Neuronal stem cell (in vitro differentiated cells): ENCODE data around the gene GPR26.

Experiments used
- DNase-seq: peaks from one replicate; pipeline ENCODE4 v3.0.0-alpha.2; 2013; ENCODE audit warnings: low spot score
- H2AFZ ChIP-seq: one replicate; pipeline ENCODE4 v1.6.1; 2013; ENCODE audit warnings: mild to moderate bottlenecking, low read length, inconsistent platforms
- H2AK5ac ChIP-seq: 2 replicates; pipeline ENCODE4 v1.6.1; 2013; ENCODE audit warnings: low read depth, mild to moderate bottlenecking, inconsistent platforms, low read length, moderate library complexity, mixed read lengths
- H2BK120ac ChIP-seq: 2 replicates; pipeline ENCODE4 v1.6.1; 2013; ENCODE audit warnings: low read depth, mild to moderate bottlenecking, inconsistent platforms, low read length, moderate library complexity, mixed read lengths
- H2BK12ac ChIP-seq: one replicate; pipeline ENCODE4 v1.6.1; 2013; ENCODE audit warnings: low read length, inconsistent platforms
- H2BK15ac ChIP-seq: 2 replicates; pipeline ENCODE4 v1.6.1; 2013; ENCODE audit warnings: mild to moderate bottlenecking, low read length, inconsistent platforms, mixed read lengths
- H2BK5ac ChIP-seq: one replicate; pipeline ENCODE4 v1.6.1; 2013; ENCODE audit warnings: inconsistent platforms, mild to moderate bottlenecking, low read length, moderate library complexity
- H3K14ac ChIP-seq: one replicate; pipeline ENCODE4 v1.6.1; 2013; ENCODE audit warnings: low read length, inconsistent platforms
- H3K18ac ChIP-seq: 2 replicates; pipeline ENCODE4 v1.6.1; 2013; ENCODE audit warnings: low read length, inconsistent platforms
- H3K23ac ChIP-seq: 2 replicates; pipeline ENCODE4 v1.6.1; 2013; ENCODE audit warnings: low read depth, mild to moderate bottlenecking, mixed read lengths, low read length, inconsistent platforms; ENCODE audit not compliant: poor library complexity
- H3K27ac ChIP-seq: replicated peaks from 3 replicates; pipeline ENCODE4 v1.5.1; 2013; ENCODE audit warnings: low read length, inconsistent platforms
- H3K27me3 ChIP-seq, 3 experiments: 2 replicates each; pipeline ENCODE4 v1.6.1; 2013; ENCODE audit warnings: low read length in 3 of 3, mild to moderate bottlenecking in 2 of 3, inconsistent platforms in 1 of 3, low read depth in 1 of 3, mixed read lengths in 1 of 3, moderate library complexity in 1 of 3; ENCODE audit not compliant: control insufficient read depth in 3 of 3, insufficient read depth in 3 of 3
- H3K36me3 ChIP-seq, 2 donors: replicated peaks in 1 of 2; 2 replicates each; pipeline ENCODE4 v1.6.1; 2013; ENCODE audit warnings: low read length in 2 of 2; ENCODE audit not compliant: control insufficient read depth in 2 of 2, insufficient read depth in 2 of 2
- H3K4ac ChIP-seq: 2 replicates; pipeline ENCODE4 v1.6.1; 2013; ENCODE audit warnings: inconsistent platforms, mild to moderate bottlenecking, low read length, moderate library complexity
- H3K4me1 ChIP-seq, 2 donors: 1 replicate in 1 of 2; 2 replicates in 1 of 2; pipeline ENCODE4 v1.6.1; 2013; ENCODE audit warnings: low read length in 2 of 2, low read depth in 1 of 2; ENCODE audit not compliant: control insufficient read depth in 2 of 2, insufficient read depth in 1 of 2
- H3K4me2 ChIP-seq: one replicate; pipeline ENCODE4 v1.6.1; 2013; ENCODE audit warnings: mild to moderate bottlenecking, low read length, inconsistent platforms; ENCODE audit not compliant: insufficient read depth, poor library complexity, severe bottlenecking
- H3K4me3 ChIP-seq, 2 donors: 2 replicates each; pipeline ENCODE4 v1.5.1; 2013; ENCODE audit warnings: low read length in 2 of 2, mild to moderate bottlenecking in 2 of 2, inconsistent platforms in 1 of 2, moderate library complexity in 1 of 2
- H3K79me1 ChIP-seq: one replicate; pipeline ENCODE4 v1.6.1; 2013; ENCODE audit warnings: low read depth, mild to moderate bottlenecking, inconsistent platforms, low read length, moderate library complexity
- H3K9ac ChIP-seq: one replicate; pipeline ENCODE4 v1.6.1; 2013; ENCODE audit warnings: mild to moderate bottlenecking, low read depth, low read length, inconsistent platforms; ENCODE audit not compliant: poor library complexity
- H3K9me3 ChIP-seq, 2 donors: replicated peaks in 1 of 2; 2 replicates each; pipeline versions ENCODE3 to v1.6.1; 2013; ENCODE audit warnings: low read length in 2 of 2, mild to moderate bottlenecking in 2 of 2, inconsistent platforms in 1 of 2, low read depth in 1 of 2, mixed read lengths in 1 of 2, moderate library complexity in 1 of 2; ENCODE audit not compliant: control insufficient read depth in 2 of 2, insufficient read depth in 1 of 2
- H4K8ac ChIP-seq: one replicate; pipeline ENCODE4 v1.6.1; 2013; ENCODE audit warnings: low read depth, mild to moderate bottlenecking, inconsistent platforms, low read length, moderate library complexity
- H4K91ac ChIP-seq: one replicate; pipeline ENCODE4 v1.6.1; 2013; ENCODE audit warnings: low read length, low read depth, mild to moderate bottlenecking, inconsistent platforms; ENCODE audit not compliant: poor library complexity
- WGBS, 2 donors: extraction: QIAGEN DNeasy Blood & Tissue Kit; methylation state at CpG; one replicate each; pipeline ENCODE4 v1.1.7; 2013; ENCODE audit warnings: missing lambda C conversion rate in 2 of 2, mixed read lengths in 1 of 2; ENCODE audit not compliant: insufficient read length in 2 of 2, insufficient replicate concordance in 1 of 2; ENCODE audit errors: extremely low coverage in 2 of 2; 5-methylcytosine and 5-hydroxymethylcytosine counted together

GPR26 gene

GRCh38 chr10:123689880-123690279 is 23.7 kb downstream of the GPR26 start:
- Histone ChIP-seq H2BK15ac (no peak overlapping the region), H3K27ac (no peak overlapping the region), H3K9me3 (no peaks in the 10 kb centered on the region), H2BK12ac (no peak overlapping the region), H3K18ac (no peak overlapping the region), H3K36me3 (no peaks in the 10 kb centered on the region), H3K4me3 (no peak overlapping the region), H2BK5ac (no peak overlapping the region), H2AFZ (no peak overlapping the region), H3K4ac (no peak overlapping the region), H4K8ac (no peak overlapping the region), H3K9ac (no peak overlapping the region), H3K14ac (no peak overlapping the region), H4K91ac (no peak overlapping the region), H3K4me1 (peaks cover 0 to 1% of the 10 kb centered on the region in 2 donors), H3K4me2 (no peak overlapping the region), H3K27me3 (no peaks in the 10 kb centered on the region), H2BK120ac (no peak overlapping the region), H3K79me1 (no peaks in the 10 kb centered on the region), H2AK5ac (no peak overlapping the region), H3K23ac (no peak overlapping the region)
- WGBS, 2 donors, result no CpG with 5 or more reads among the region's 2 CpGs
- no peak for DNase-seq

- no CpG with 5 or more reads among the region's 6 CpGs for WGBS, 2 donors
- H3K9me3 ChIP-seq, result no peaks in the 10 kb centered on the region
- H3K18ac ChIP-seq, result peak overlapping the region; percentile 54
Measured at GRCh38 chr10:123703195-123703790, 37.1 kb downstream of the GPR26 start.

GRCh38 chr10:123704076-123704475 is 37.9 kb downstream of the GPR26 start:
- Histone ChIP-seq H3K36me3 (no peaks in the 10 kb centered on the region), H4K91ac (no peak overlapping the region), H3K27ac (no peak overlapping the region), H2AK5ac (no peak overlapping the region), H2AFZ (no peak overlapping the region), H2BK12ac (no peak overlapping the region), H3K23ac (no peak overlapping the region), H3K4ac (no peak overlapping the region), H3K14ac (no peak overlapping the region), H3K18ac (no peak overlapping the region), H3K4me3 (no peak overlapping the region), H4K8ac (no peak overlapping the region), H3K9me3 (no peaks in the 10 kb centered on the region), H3K4me1 (no peaks in the 10 kb centered on the region), H2BK5ac (no peak overlapping the region), H2BK15ac (no peak overlapping the region), H3K79me1 (no peaks in the 10 kb centered on the region), H3K9ac (no peak overlapping the region), H3K4me2 (no peak overlapping the region), H3K27me3 (no peaks in the 10 kb centered on the region), H2BK120ac (no peak overlapping the region)
- no peak for DNase-seq
- no CpG with 5 or more reads among the region's 8 CpGs for WGBS, 2 donors

More at GRCh38 chr10:123703195-123703790, 37.1 kb downstream of the GPR26 start:
- no peak overlapping the region for H3K4ac ChIP-seq
- no peak overlapping the region for H2BK15ac ChIP-seq
- H3K14ac ChIP-seq, result no peak overlapping the region
- no peak overlapping the region for H2BK12ac ChIP-seq
- H2BK120ac ChIP-seq, result no peak overlapping the region
- no peaks in the 10 kb centered on the region for H3K79me1 ChIP-seq
- H3K23ac ChIP-seq, result no peak overlapping the region
- no peaks in the 10 kb centered on the region for H3K4me1 ChIP-seq
- H2AFZ ChIP-seq, result no peak overlapping the region
- H3K4me3 ChIP-seq, result no peak overlapping the region
- H3K4me2 ChIP-seq, result no peak overlapping the region
- no peak overlapping the region for H3K9ac ChIP-seq
- no peaks in the 10 kb centered on the region for H3K27me3 ChIP-seq
- H3K36me3 ChIP-seq, result no peaks in the 10 kb centered on the region
- no peak overlapping the region for H2BK5ac ChIP-seq
- no peak overlapping the region for H2AK5ac ChIP-seq
- no peak for DNase-seq
- H4K8ac ChIP-seq, result no peak overlapping the region
- no peak overlapping the region for H4K91ac ChIP-seq
- H3K27ac ChIP-seq, result no peak overlapping the region

GRCh38 chr10:123704812-123705211 is 38.7 kb downstream of the GPR26 start:
- Histone ChIP-seq H3K79me1 (no peaks in the 10 kb centered on the region), H3K9me3 (no peaks in the 10 kb centered on the region), H2BK5ac (no peak overlapping the region)

More at GRCh38 chr10:123704812-123705211, 38.7 kb downstream of the GPR26 start:
- WGBS, 2 donors, result no CpG with 5 or more reads among the region's 6 CpGs
- Histone ChIP-seq H3K14ac (no peak overlapping the region), H2BK12ac (no peak overlapping the region), H3K36me3 (no peaks in the 10 kb centered on the region), H3K4me2 (no peak overlapping the region), H2BK15ac (no peak overlapping the region), H4K91ac (no peak overlapping the region), H2AK5ac (no peak overlapping the region), H3K4me1 (no peaks in the 10 kb centered on the region), H4K8ac (no peak overlapping the region), H2AFZ (no peak overlapping the region), H3K9ac (no peak overlapping the region), H3K23ac (no peak overlapping the region), H3K27me3 (no peaks in the 10 kb centered on the region), H3K27ac (no peak overlapping the region), H2BK120ac (no peak overlapping the region), H3K4ac (no peak overlapping the region), H3K18ac (no peak overlapping the region), H3K4me3 (no peak overlapping the region)
- DNase-seq, result no peak
